K562 (cell line): Measurements from ENCODE around the gene PIGT. TPM values are rescaled to one million over a fixed set of nuclear protein-coding genes. Genes with fewer than 3 reads are reported as not detected.

Experiments used
- BACH1 ChIP-seq: fragments of 200-800 bp; sonication (Bioruptor generic); IDR thresholded peaks from 2 replicates; pipeline ENCODE4 v1.6.1; 2016; ENCODE audit warnings: missing genetic modification characterization, missing compliant biosample characterization
- BRD4 ChIP-seq: fragments of 200-600 bp; sonication (generic); IDR thresholded peaks from 2 replicates; pipeline ENCODE4 v1.6.1; 2017; ENCODE audit warnings: inconsistent platforms
- COPS2 ChIP-seq: fragments of 450-650 bp; conservative IDR thresholded peaks from 2 replicates; pipeline ENCODE4 v1.6.1; 2016; ENCODE audit warnings: mild to moderate bottlenecking, moderate library complexity
- CREB3L1 ChIP-seq: fragments of 450-650 bp; IDR thresholded peaks from 2 replicates; pipeline ENCODE4 v1.6.1; 2014; ENCODE audit warnings: low read depth, mild to moderate bottlenecking, moderate library complexity, borderline replicate concordance
- ETS2 ChIP-seq: IDR thresholded peaks from 2 replicates; pipeline ENCODE4 v1.6.1; 2016; ENCODE audit warnings: borderline replicate concordance, missing genetic modification characterization, mild to moderate bottlenecking, moderate library complexity, missing compliant biosample characterization; ENCODE audit not compliant: poor library complexity, severe bottlenecking
- ETV5 ChIP-seq: sonication (generic); formaldehyde crosslinking; IDR thresholded peaks from 2 replicates; pipeline ENCODE4 v1.4.0; 2020; ENCODE audit warnings: low read depth, mild to moderate bottlenecking, missing genetic modification reagents
- EWSR1 ChIP-seq: fragments of 450-650 bp; IDR thresholded peaks from 2 replicates; pipeline ENCODE4 v1.6.1; 2018; ENCODE audit warnings: borderline replicate concordance, mild to moderate bottlenecking, low read depth, moderate library complexity; ENCODE audit not compliant: partially characterized antibody
- EZH2 ChIP-seq: IDR thresholded peaks from 2 replicates; pipeline ENCODE4 v1.6.1; 2012; ENCODE audit warnings: low read depth, mild to moderate bottlenecking, inconsistent platforms, low read length, borderline replicate concordance
- GATA2 ChIP-seq: sonication (generic); formaldehyde crosslinking; IDR thresholded peaks from 2 replicates; pipeline ENCODE4 v1.4.0; 2020; ENCODE audit warnings: mild to moderate bottlenecking, missing genetic modification reagents
- HDAC3 ChIP-seq: fragments of 450-650 bp; IDR thresholded peaks from 2 replicates; pipeline ENCODE4 v1.6.1; 2018; ENCODE audit warnings: borderline replicate concordance, mild to moderate bottlenecking, moderate library complexity; ENCODE audit not compliant: partially characterized antibody
- HES1 ChIP-seq: fragments of 450-650 bp; IDR thresholded peaks from 2 replicates; pipeline ENCODE4 v1.6.1; 2016; ENCODE audit warnings: low read depth, mild to moderate bottlenecking, moderate library complexity
- LCOR ChIP-seq: sonication (generic); formaldehyde crosslinking; IDR thresholded peaks from 2 replicates; pipeline ENCODE4 v1.8.0; 2022; ENCODE audit warnings: mild to moderate bottlenecking, missing genetic modification reagents
- TBP ChIP-seq: optimal IDR thresholded peaks from 2 replicates; pipeline ENCODE3; 2011; ENCODE audit warnings: low read depth, low read length, improper control_type of control experiment
- ZNF644 ChIP-seq: fragments of 200-800 bp; sonication (Bioruptor generic); IDR thresholded peaks from 2 replicates; pipeline ENCODE4 v1.6.1; 2016; ENCODE audit warnings: low read depth, missing genetic modification characterization, missing compliant biosample characterization
- polyA plus RNA-seq, 8 experiments: library from polyadenylated mRNA; depleted of rRNA in 4 of 8; stranded (reverse) in 5 of 8; unstranded in 3 of 8; fragments of >200 nt; fragmentation: Nextera tagmentation in 2 of 8; fragmentation: Illumina TruSeq in 1 of 8; extraction: Ambion mirVana in 2 of 8; extraction: Trizol in 1 of 8; gene quantifications; 2 replicates each; pipeline versions ENCODE4 v1.2.1 to v1.2.3, GENCODE V29; 2011 to 2014; ENCODE audit warnings: inconsistent platforms in 1 of 8, missing spikeins in 1 of 8
- total RNA-seq, 7 experiments: library from RNA; depleted of rRNA in 6 of 7; stranded (reverse); fragments of >200 nt in 6 of 7; fragmentation: Illumina TruSeq in 2 of 7; extraction: Trizol in 2 of 7; gene quantifications; 2 replicates each; pipeline versions ENCODE4 v1.2.1 to v1.2.3, GENCODE V29; 2011 to 2021; ENCODE audit warnings: low replicate concordance in 1 of 7
- TF ChIP-seq, protein P1 (sequence below): fragments of 250-450 bp; sonication (Bioruptor Pico); IDR thresholded peaks from 2 replicates; pipeline ENCODE4 v1.4.0; 2020; ENCODE audit warnings: mild to moderate bottlenecking, moderate library complexity
- TF ChIP-seq, protein P2 (sequence below): sonication (generic); formaldehyde crosslinking; IDR thresholded peaks from 2 replicates; pipeline ENCODE4 v1.8.0; 2023; ENCODE audit warnings: missing genetic modification reagents, mild to moderate bottlenecking, borderline replicate concordance
- TF ChIP-seq, protein P3 (sequence below): sonication (generic); formaldehyde crosslinking; IDR thresholded peaks from 2 replicates; pipeline ENCODE4 v1.9.0; 2022; ENCODE audit warnings: mild to moderate bottlenecking, missing genetic modification reagents

Gene PIGT
- total and polyA plus RNA-seq, 9 of the 15 experiments (the other 6 are each of a cell fraction or from before 2014, with no cell fraction given) = 14.6 to 108 (median 46.9) TPM

DNA sequence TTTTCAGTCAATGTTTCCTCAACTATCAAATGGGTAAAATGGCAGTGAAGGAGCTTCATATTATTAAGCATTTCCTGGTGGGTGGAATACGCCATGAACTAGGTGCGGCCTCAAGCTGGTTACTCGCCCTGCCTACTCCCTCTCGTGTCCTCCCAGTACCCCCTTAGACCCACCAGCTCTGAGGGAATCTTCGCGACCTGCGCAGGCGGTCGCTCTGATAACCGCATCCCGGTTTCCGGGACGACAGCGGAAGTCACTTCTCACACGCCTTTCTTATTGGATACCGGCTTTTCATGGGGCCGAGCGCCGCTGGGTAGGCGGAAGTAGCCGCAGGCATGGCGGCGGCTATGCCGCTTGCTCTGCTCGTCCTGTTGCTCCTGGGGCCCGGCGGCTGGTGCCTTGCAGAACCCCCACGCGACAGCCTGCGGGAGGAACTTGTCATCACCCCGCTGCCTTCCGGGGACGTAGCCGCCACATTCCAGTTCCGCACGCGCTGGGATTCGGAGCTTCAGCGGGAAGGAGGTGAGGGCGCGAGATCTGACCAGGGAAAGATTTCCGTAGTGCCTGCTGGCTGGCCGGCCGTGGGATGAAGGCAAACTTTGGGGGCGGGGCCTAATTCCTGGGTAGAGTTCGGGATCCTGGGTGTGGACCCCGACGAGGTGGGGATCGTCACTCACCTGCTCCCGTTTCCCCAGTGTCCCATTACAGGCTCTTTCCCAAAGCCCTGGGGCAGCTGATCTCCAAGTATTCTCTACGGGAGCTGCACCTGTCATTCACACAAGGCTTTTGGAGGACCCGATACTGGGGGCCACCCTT, at the start of gene PIGT (continued):
- TF ChIP-seq HES1 (no peak), EWSR1 (no peak), ETV5 (peak; percentile 75; the same call in 1 of the 2 replicates), BRD4 (no peak), CREB3L1 (peak; percentile 50; the same call in 1 of the 2 replicates), COPS2 (no peak), ZNF644 (tag) (no peak), HDAC3 (no peak), ETS2 (tag) (no peak), TBP (peak; percentile 85), GATA2 (no peak), LCOR (0 out of 2 replicates have a peak, but pooled peaks have one; percentile 57), BACH1 (tag) (no peak), EZH2 (no peak)
- TF ChIP-seq, protein P1, sequence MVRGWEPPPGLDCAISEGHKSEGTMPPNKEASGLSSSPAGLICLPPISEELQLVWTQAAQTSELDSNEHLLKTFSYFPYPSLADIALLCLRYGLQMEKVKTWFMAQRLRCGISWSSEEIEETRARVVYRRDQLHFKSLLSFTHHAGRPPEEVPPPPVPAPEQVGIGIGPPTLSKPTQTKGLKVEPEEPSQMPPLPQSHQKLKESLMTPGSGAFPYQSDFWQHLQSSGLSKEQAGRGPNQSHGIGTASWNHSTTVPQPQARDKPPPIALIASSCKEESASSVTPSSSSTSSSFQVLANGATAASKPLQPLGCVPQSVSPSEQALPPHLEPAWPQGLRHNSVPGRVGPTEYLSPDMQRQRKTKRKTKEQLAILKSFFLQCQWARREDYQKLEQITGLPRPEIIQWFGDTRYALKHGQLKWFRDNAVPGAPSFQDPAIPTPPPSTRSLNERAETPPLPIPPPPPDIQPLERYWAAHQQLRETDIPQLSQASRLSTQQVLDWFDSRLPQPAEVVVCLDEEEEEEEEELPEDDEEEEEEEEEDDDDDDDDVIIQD (CRISPR knock-in tag) = no peak
- TF ChIP-seq, protein P2, sequence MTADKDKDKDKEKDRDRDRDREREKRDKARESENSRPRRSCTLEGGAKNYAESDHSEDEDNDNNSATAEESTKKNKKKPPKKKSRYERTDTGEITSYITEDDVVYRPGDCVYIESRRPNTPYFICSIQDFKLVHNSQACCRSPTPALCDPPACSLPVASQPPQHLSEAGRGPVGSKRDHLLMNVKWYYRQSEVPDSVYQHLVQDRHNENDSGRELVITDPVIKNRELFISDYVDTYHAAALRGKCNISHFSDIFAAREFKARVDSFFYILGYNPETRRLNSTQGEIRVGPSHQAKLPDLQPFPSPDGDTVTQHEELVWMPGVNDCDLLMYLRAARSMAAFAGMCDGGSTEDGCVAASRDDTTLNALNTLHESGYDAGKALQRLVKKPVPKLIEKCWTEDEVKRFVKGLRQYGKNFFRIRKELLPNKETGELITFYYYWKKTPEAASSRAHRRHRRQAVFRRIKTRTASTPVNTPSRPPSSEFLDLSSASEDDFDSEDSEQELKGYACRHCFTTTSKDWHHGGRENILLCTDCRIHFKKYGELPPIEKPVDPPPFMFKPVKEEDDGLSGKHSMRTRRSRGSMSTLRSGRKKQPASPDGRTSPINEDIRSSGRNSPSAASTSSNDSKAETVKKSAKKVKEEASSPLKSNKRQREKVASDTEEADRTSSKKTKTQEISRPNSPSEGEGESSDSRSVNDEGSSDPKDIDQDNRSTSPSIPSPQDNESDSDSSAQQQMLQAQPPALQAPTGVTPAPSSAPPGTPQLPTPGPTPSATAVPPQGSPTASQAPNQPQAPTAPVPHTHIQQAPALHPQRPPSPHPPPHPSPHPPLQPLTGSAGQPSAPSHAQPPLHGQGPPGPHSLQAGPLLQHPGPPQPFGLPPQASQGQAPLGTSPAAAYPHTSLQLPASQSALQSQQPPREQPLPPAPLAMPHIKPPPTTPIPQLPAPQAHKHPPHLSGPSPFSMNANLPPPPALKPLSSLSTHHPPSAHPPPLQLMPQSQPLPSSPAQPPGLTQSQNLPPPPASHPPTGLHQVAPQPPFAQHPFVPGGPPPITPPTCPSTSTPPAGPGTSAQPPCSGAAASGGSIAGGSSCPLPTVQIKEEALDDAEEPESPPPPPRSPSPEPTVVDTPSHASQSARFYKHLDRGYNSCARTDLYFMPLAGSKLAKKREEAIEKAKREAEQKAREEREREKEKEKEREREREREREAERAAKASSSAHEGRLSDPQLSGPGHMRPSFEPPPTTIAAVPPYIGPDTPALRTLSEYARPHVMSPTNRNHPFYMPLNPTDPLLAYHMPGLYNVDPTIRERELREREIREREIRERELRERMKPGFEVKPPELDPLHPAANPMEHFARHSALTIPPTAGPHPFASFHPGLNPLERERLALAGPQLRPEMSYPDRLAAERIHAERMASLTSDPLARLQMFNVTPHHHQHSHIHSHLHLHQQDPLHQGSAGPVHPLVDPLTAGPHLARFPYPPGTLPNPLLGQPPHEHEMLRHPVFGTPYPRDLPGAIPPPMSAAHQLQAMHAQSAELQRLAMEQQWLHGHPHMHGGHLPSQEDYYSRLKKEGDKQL (CRISPR knock-in tag) = no peak
- TF ChIP-seq, protein P3, sequence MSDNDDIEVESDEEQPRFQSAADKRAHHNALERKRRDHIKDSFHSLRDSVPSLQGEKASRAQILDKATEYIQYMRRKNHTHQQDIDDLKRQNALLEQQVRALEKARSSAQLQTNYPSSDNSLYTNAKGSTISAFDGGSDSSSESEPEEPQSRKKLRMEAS (CRISPR knock-in tag) = peak; percentile 86
